ENCODE results near the gene PIGZ. TPM values are rescaled to one million over a fixed set of nuclear protein-coding genes. Genes with fewer than 3 reads are reported as not detected.
"Not testable (repeated sequence)": the region's sequence is repeated elsewhere in the genome, so short reads cannot be mapped to it uniquely, and the experiment has no call there.

PIGZ gene
- total RNA-seq, 2 donors from 2014 or later: 0.78 to 0.82 TPM

DNA sequence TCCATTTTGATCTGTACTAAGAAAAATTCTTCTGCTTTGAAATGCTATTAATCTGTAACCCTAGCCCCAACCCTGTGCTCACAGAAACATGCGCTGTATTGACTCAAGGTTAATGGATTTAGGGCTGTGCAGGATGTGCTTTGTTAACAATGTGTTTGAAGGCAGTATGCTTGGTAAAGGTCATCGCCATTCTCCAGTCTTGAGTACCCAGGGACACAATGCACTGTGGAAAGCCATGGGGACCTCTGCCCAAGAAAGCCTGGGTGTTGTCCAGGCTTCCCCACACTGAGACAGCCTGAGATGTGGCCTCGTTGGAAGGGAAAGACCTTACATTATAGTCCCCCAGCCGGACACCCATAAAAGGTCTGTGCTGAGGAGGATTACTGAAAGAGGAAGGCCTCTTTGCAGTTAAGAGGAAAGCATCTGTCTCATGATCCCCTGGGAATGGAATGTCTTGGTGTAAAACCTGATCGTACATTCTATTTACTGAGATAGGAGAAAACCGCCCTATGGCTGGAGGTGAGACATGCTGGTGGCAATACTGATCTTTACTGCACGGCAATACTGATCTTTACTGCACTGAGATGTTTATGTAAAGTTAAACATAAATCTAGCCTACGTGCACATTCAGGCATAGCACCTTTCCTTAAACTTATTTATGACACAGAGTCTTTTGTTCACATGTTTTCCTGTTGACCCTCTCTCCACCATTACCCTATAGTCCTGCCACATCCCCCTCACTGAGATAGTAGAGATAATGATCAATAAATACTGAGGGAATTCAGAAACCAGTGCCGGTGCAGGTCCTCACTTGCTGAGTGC lies 6.3 kb downstream of the PIGZ start:
- Mint-ChIP-seq H3K4me3 (no peak overlapping the region), H3K4me1 (no peaks in the 10 kb centered on the region), H3K36me3 (ENCODE audit: low read depth) (no peaks in the 10 kb centered on the region), H3K27me3 (peaks cover 3% of the 10 kb centered on the region), H3K27ac (no peak overlapping the region), H3K9me3 (no peaks in the 10 kb centered on the region)
- ATAC-seq (replicated peaks): no peak

DNA sequence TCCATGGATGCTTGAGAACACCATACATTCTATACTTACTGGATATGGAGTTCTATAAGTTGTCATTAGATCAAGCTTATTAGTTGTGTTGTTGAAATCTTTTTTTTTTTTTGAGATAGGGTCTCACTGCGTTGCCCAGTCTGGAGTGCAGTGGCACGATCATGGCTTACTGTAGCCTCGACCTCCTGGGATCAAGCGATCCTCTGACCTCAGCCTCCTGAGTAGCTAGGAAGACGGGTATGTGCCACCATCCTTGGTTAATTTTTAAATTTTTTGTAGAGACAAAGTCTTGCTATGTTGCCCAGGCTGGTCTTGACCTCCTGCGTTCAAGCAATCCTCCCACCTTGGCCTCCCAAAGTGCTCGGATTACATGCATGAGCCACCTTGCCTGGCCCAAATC lies 13.8 kb downstream of the PIGZ start:
- H3K4me3 Mint-ChIP-seq: no peak overlapping the region
- H3K9me3 Mint-ChIP-seq: no peaks in the 10 kb centered on the region
- peaks cover 6% of the 10 kb centered on the region for H3K27me3 Mint-ChIP-seq
- H3K27ac Mint-ChIP-seq: no peak overlapping the region
- ATAC-seq (replicated peaks): no peak
- no peaks in the 10 kb centered on the region for H3K36me3 Mint-ChIP-seq (ENCODE audit: low read depth)
- H3K4me1 Mint-ChIP-seq: no peaks in the 10 kb centered on the region

DNA sequence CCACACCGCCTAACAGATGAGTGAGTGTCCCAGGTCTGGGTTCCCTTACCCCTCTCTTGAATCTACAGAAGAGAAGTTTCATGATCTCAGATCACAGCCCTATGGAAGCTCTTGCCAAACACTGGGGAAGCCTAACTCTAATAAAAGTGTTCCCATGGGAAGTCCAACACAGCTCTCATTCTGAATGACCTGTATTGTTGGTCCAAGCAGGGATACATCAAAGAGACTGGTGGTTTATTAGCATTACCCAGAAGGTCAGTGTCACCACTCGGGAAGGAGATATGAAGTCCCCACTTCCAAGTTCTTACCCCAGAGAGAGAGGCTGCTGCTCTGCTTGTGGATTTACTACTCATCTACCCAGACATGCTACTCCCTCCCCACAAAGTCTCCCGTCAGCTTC lies 17.3 kb downstream of the PIGZ start:
- Mint-ChIP-seq H3K4me3 (no peak overlapping the region), H3K9me3 (no peaks in the 10 kb centered on the region), H3K27ac (no peak overlapping the region), H3K4me1 (peaks cover 3% of the 10 kb centered on the region), H3K36me3 (ENCODE audit: low read depth) (no peaks in the 10 kb centered on the region), H3K27me3 (peaks cover 1% of the 10 kb centered on the region)
- ATAC-seq (replicated peaks): no peak

DNA sequence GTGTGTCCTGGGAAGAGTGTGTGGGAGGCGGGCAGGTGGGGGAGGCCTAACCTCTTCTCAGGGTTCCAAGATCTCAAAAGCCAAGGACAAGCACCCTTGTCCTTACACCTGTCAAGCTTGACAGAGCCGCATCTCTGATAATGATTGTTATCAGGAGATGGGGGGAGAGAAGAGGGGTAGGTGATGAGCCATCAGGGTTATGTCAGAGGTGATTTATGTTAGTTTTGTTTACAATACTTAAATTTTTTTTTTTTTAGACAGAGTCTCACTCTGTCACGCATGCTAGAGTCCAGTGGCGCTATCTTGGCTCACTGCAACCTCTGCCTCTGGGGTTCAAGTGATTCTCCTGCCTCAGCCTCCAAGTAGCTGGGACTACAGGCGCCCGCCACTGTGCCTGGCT lies 18.9 kb downstream of the PIGZ start:
- Mint-ChIP-seq H3K36me3 (ENCODE audit: low read depth) (peaks cover 3% of the 10 kb centered on the region), H3K4me1 (peaks cover 5% of the 10 kb centered on the region), H3K9me3 (no peaks in the 10 kb centered on the region), H3K27me3 (no peaks in the 10 kb centered on the region), H3K27ac (no peak overlapping the region), H3K4me3 (no peak overlapping the region)
- ATAC-seq (replicated peaks): no peak

DNA sequence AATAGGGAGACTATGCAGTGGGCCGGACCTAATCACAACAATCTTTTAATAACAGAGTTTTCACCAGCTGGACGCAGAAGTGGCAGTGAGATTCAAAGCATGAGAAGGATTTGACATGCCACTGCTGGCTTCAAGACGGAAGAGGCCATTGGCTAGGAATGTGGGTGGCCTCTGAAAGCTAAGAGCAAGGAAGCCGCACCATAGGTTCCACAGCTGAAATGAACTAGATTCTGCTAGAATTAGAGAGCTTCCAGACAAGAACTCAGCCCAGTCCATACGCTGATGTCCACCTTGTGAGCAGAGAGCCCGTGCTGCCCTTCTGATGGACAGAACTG lies 19.4 kb downstream of the PIGZ start:
- Mint-ChIP-seq H3K36me3 (ENCODE audit: low read depth) (peaks cover 8% of the 10 kb centered on the region), H3K27ac (no peak overlapping the region), H3K4me3 (no peak overlapping the region), H3K27me3 (no peaks in the 10 kb centered on the region), H3K9me3 (no peaks in the 10 kb centered on the region), H3K4me1 (peaks cover 9% of the 10 kb centered on the region)
- no peak for ATAC-seq (replicated peaks)

DNA sequence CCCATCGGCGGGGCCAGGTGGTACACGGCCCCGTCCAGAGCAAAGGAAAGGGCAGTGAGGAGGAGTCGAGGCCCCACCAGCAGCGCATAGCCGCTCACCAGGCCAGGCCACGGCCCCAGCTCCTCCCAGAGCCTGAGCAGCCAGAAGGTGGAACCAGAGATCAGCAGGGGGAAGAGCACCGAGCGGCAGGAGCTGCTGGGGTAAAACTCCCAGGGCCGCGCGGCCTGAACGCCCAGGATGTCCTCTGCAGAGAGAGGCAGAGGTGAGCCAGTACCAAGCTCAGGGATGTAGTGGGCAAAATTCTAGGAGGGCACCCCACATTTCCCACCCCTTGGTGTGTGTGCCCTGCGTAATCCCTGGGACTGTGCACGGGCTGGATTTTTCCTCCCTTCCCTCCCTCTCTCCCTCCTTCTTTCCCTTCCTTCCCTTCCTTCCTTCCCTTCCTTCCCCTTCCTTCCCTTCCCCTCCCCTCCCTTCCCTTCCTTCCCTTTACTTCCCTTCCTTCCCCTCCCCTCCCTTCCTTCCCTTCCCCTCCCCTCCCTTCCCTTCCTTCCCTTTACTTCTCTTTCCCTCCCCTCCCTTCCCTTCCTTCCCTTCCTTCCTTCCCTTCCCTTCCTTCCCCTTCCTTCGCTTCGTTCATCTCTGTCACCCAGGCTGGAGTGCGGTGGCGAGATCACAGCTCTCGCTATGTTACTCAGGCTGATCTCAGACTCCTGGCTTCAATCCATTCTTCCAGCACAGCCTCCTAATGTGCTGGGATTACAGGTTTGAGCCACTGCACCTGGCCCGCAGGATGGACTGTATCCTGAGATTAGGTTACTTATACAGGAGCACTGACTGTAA lies 20.0 kb downstream of the PIGZ start:
- no peak overlapping the region for H3K4me3 Mint-ChIP-seq
- H3K27me3 Mint-ChIP-seq: no peaks in the 10 kb centered on the region
- H3K36me3 Mint-ChIP-seq (ENCODE audit: low read depth): peaks cover 14% of the 10 kb centered on the region
- no peaks in the 10 kb centered on the region for H3K9me3 Mint-ChIP-seq
- no peak overlapping the region for H3K27ac Mint-ChIP-seq
- H3K4me1 Mint-ChIP-seq: peaks cover 9% of the 10 kb centered on the region
- ATAC-seq (replicated peaks): no peak

DNA sequence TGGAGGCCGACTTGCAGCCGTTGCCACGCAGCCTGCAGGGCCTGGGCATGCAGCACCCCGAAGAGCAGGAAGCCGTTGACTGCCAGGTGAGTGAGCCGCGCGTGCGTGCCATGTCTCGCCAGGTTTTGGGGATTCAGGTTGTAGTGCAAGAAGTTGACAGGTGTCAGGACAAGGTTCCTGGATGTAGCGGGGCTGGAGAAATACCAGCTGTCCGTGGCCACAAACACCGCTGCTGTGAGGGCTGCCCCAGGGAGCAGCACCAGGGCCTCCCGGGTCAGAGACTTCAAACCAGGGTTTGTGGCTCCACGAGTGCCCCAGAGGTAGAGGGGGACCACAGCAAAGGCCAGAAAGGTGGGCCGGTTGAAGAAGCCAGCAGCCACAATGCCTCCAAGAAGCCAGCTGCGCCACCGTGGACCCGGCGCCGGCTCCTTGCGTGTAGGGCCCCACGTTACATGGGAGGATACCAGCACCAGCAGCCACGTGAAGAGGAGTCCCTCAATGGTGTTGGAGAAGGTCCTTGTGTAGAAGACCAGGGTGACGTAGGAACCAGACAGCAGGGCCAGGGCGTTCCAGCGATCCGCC lies 20.7 kb downstream of the PIGZ start:
- no peak overlapping the region for H3K4me3 Mint-ChIP-seq
- H3K9me3 Mint-ChIP-seq: no peaks in the 10 kb centered on the region
- H3K27ac Mint-ChIP-seq: no peak overlapping the region
- H3K27me3 Mint-ChIP-seq: no peaks in the 10 kb centered on the region
- ATAC-seq (replicated peaks): no peak
- H3K4me1 Mint-ChIP-seq: peaks cover 9% of the 10 kb centered on the region
- H3K36me3 Mint-ChIP-seq (ENCODE audit: low read depth): peaks cover 21% of the 10 kb centered on the region

DNA sequence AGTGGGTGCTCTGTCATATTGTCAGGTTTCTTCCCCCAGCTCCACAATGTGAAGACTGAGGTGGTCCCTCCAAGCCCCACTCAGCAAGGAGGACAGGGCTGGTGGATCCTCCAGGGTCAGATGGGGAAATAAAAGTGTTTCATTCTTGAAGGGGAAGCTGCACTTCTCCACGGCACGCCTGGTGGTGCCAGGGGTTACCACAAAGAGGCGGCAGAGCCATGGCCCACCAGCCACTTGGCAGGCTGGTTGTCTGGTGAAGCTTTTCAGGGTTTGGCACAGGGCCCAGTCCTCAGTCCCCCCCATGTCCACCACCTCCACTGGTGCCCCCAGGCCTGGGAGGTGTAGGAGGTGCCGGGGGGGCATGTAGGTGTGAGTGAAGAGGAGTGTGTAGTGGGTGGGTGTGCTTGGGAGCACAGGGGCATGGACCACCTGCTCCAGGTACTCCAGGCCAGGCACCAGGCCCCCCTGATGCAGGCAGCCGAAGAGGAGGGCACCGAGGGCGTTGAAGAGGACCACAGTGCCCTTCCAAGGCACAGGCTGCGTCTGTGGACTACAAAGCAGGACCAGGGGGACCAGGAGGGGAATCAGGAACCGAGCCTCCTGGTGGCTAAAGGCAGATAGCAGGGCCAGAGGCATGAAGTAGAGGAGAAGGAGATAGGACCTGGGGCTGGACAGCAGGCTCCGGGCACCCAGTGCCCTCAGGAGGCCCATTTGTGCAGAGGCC lies 21.3 kb downstream of the PIGZ start:
- Mint-ChIP-seq H3K4me3 (no peak overlapping the region), H3K27ac (no peak overlapping the region), H3K4me1 (peaks cover 9% of the 10 kb centered on the region), H3K36me3 (ENCODE audit: low read depth) (peaks cover 25% of the 10 kb centered on the region), H3K27me3 (no peaks in the 10 kb centered on the region), H3K9me3 (no peaks in the 10 kb centered on the region)
- no peak for ATAC-seq (replicated peaks)

DNA sequence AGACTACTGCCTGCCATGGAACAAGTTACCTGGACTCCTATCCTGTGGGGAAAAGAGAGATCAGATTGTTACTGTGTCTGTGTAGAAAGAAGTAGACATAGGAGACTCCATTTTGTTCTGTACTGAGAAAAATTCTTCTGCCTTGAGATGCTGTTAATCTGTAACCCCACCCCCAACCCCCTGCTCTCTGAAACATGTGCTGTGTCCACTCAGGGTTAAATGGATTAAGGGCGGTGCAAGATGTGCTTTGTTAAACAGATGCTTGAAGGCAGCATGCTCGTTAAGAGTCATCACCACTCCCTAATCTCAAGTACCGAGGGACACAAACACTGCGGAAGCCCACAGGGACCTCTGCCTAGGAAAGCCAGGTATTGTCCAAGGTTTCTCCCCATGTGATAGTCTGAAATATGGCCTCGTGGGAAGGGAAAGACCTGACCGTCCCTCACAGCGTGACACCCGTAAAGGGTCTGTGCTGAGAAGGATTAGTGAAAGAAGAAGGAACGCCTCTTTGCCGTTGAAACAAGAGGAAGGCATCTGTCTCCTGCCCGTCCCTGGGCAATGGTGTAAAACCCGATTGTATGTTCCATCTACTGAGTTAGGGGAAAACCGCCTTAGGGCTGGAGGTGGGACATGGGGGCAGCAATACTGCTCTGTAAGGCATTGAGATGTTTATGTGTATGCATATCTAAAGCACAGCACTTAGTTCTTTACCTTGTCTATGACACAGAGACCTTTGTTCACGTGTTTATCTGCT lies 24.4 kb downstream of the PIGZ start:
- not testable (repeated sequence) for H3K27me3 Mint-ChIP-seq; H3K9me3 Mint-ChIP-seq; ATAC-seq (replicated peaks)
- Mint-ChIP-seq H3K4me1 (peaks cover 20% of the 10 kb centered on the region), H3K36me3 (ENCODE audit: low read depth) (peaks cover 54% of the 10 kb centered on the region), H3K4me3 (peak overlapping the region; percentile 100), H3K27ac (peak overlapping the region; percentile 100)

DNA sequence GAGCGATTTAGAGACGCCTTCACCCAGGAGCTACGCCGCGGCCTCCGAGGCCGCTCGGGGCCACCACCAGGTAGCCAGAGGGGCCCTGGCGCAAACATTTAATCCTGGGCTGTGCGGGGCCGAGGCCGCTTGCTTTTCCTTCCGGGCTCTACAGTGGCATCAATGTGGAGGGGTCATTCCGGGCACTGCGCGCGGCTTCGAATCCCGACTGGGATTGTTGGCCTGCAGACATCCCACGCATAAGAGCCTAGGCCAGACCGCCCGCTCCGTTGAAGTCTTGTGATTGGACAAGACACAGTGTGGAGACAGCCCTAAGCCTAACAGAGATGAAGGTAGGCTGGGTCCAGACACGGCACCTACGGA lies 25.7 kb downstream of the PIGZ start:
- no peaks in the 10 kb centered on the region for H3K9me3 Mint-ChIP-seq
- H3K4me3 Mint-ChIP-seq: peak overlapping the region; percentile 100
- no peaks in the 10 kb centered on the region for H3K27me3 Mint-ChIP-seq
- H3K27ac Mint-ChIP-seq: peak overlapping the region; percentile 100
- no peak for ATAC-seq (replicated peaks)
- peaks cover 20% of the 10 kb centered on the region for H3K4me1 Mint-ChIP-seq
- peaks cover 68% of the 10 kb centered on the region for H3K36me3 Mint-ChIP-seq (ENCODE audit: low read depth)

DNA sequence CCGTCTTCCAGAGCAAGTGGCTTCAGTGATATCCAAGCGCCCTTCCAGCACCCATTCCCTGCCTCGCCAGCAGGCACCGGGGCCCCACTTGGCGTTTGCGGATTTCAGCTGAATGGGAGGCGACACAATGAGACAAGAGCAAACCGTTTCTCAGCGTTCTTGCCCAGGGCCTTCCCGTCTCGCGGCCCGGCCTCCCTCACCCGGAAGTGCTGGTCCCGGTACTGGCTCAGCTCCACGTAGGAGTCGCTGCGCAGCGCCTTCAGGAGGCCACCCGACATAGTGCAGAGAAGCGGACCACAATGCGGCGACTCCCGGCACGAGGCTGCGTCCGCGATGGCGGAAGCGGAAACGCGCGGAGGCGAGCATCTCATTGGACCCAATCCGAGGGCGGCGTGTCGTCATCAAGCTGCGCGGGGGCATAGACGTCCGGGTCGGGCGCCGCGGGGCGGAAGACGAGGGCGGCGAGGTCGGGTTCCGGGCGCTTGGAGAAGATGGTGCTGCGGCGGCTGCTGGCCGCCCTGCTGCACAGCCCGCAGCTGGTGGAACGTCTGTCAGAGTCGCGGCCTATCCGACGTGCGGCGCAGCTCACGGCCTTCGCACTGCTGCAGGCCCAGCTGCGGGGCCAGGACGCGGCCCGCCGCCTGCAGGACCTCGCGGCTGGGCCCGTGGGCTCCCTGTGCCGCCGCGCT lies 26.3 kb downstream of the PIGZ start, which contains the start of gene NCBP2:
Gene NCBP2 (minus strand): TSS at position 303 of the 689 bp plus-strand sequence. CDS start 25 bp downstream, at position 278.
- peak within 1 kb of the TSS; percentile 100 for H3K4me3 Mint-ChIP-seq
- no peaks in the 10 kb centered on the region for H3K9me3 Mint-ChIP-seq
- H3K4me1 Mint-ChIP-seq: peaks cover 20% of the 10 kb centered on the region

DNA sequence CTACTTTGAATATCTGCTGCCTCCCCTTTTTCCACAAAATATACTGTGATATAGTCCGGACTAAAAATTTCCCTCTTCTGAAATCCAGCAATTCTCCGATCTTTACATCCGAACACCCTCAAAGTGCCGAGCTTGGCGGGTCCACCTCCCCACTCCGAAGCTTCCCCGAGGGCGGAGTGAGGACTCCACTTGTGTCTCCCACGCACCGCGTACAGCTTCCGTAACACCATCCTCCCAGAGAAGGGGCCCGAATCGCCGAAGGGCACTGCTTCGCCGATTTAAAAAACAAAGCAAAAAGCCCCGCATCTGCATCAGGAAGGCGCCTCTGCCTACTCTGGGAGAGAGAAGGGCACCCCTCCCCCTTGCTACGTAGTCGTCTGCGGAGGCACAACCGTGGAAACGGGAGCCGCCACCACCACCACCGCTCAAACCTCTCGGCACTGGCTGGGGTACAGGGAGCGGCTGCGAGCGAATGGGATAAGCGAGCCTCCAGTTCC lies 26.9 kb downstream of the PIGZ start:
- Mint-ChIP-seq H3K9me3 (no peaks in the 10 kb centered on the region), H3K27me3 (no peaks in the 10 kb centered on the region), H3K4me1 (peaks cover 20% of the 10 kb centered on the region), H3K27ac (peak overlapping the region; percentile 100), H3K36me3 (ENCODE audit: low read depth) (peaks cover 79% of the 10 kb centered on the region), H3K4me3 (peak overlapping the region; percentile 100)
- peak; percentile 56 for ATAC-seq (replicated peaks)

More for the DNA sequence above, 26.3 kb downstream of the PIGZ start, which contains the start of gene NCBP2:
- H3K27me3 Mint-ChIP-seq: no peaks in the 10 kb centered on the region
- ATAC-seq (replicated peaks): peak; percentile 95
- peak within 1 kb of the TSS; percentile 100 for H3K27ac Mint-ChIP-seq
- H3K36me3 Mint-ChIP-seq (ENCODE audit: low read depth): peaks cover 73% of the 10 kb centered on the region

DNA sequence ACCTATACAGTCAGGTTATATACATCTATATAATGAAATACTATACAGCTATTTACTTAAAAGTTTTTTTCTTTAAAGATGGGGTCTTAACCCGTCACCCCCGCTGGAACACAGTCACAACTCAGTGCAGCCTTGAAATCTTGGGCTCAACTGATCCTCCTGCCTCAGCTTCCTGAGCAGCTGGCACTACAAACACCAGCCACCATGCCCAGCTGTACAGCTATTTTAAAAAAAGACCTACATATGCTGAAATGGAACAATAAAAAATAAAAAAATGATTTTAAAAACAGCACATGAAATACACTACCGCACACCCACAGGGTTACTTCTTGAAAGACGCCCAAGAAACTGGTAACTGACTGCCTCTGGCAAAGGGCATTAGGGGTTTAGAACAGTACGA lies 30.1 kb downstream of the PIGZ start:
- Mint-ChIP-seq H3K27me3 (no peaks in the 10 kb centered on the region), H3K4me1 (peaks cover 11% of the 10 kb centered on the region)
- ATAC-seq (replicated peaks): no peak

More for the DNA sequence above, 30.1 kb downstream of the PIGZ start:
- H3K36me3 Mint-ChIP-seq (ENCODE audit: low read depth): peaks cover 96% of the 10 kb centered on the region
- peak overlapping the region; percentile 71 for H3K27ac Mint-ChIP-seq
- H3K4me3 Mint-ChIP-seq: no peak overlapping the region
- no peaks in the 10 kb centered on the region for H3K9me3 Mint-ChIP-seq
